Hepatocyte (in vitro differentiated cells): ENCODE results near the gene WNK2.

Experiments used
- EZH2 ChIP-seq: fragments of 200-600 bp; sonication (generic); IDR thresholded peaks from 2 replicates; pipeline ENCODE4 v1.6.1; 2016; ENCODE audit warnings: antibody characterized with exemption, mild to moderate bottlenecking, borderline replicate concordance
- TF ChIP-seq, protein P1 (sequence below): fragments of 200-600 bp; sonication (generic); IDR thresholded peaks from 2 replicates; pipeline ENCODE4 v1.5.1; 2016; ENCODE audit warnings: antibody characterized with exemption, mild to moderate bottlenecking; ENCODE audit not compliant: poor library complexity

DNA sequence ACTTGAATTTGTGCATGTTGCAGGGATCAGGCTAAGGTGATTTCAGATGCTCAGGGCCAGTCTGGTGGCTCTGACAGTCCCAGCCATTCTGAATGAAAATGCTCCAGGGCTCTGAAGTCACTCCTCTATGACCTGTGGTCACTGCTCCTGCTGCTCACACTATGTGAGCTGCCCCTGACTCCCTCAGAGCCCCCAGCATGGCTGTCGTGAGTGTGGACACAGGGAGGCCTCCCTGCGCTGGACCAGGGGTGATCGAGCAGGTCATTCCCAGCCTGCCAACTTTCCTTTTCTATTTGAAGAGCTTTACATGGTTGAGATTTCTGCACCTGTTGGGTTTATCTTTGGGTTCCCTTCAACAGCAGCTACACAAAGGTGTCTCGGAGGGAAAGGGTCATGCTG is 74.5 kb downstream of the WNK2 start:
- TF ChIP-seq, protein P1, sequence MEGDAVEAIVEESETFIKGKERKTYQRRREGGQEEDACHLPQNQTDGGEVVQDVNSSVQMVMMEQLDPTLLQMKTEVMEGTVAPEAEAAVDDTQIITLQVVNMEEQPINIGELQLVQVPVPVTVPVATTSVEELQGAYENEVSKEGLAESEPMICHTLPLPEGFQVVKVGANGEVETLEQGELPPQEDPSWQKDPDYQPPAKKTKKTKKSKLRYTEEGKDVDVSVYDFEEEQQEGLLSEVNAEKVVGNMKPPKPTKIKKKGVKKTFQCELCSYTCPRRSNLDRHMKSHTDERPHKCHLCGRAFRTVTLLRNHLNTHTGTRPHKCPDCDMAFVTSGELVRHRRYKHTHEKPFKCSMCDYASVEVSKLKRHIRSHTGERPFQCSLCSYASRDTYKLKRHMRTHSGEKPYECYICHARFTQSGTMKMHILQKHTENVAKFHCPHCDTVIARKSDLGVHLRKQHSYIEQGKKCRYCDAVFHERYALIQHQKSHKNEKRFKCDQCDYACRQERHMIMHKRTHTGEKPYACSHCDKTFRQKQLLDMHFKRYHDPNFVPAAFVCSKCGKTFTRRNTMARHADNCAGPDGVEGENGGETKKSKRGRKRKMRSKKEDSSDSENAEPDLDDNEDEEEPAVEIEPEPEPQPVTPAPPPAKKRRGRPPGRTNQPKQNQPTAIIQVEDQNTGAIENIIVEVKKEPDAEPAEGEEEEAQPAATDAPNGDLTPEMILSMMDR, result no peak
- no peak for TF ChIP-seq EZH2
